GM18502 (cell line): Measurements from ENCODE around the gene PSENEN.
"Not testable (repeated sequence)": the region's sequence is repeated elsewhere in the genome, so short reads cannot be mapped to it uniquely, and the experiment has no call there.

Experiments used
- ATAC-seq: cut with Tn5 transposase; IDR thresholded peaks from one replicate; pipeline ENCODE4 v1.9.1; 2021; ENCODE audit warnings: mild to moderate bottlenecking; ENCODE audit not compliant: unreplicated experiment, poor library complexity

Gene PSENEN

DNA sequence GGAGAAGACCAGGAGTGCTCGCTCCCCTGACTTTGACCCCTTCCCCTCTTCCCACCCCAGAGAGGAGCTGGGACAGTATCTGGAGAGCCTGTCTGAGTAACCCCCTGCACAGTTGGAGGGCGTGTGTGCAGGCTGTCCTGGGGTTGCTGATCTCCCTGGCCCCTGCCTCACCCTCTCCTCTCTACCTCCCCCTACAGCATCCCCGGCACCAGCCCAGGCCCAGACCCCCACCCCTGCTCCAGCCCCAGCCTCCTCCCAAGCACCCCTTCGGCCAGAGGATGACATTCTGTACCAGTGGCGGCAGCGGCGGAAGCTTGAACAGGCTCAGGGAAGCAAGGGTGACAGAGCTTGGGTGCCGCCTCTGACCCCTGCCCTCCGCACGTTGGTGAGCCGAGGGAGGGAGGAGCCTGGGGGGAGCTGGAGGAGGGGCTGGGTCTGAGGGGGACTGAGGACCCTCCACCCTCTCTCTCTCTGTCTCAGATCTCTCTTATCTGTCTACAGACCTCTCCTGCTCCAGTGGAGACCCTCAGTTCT, 21.2 kb downstream of the PSENEN start:
- ATAC-seq = no peak

DNA sequence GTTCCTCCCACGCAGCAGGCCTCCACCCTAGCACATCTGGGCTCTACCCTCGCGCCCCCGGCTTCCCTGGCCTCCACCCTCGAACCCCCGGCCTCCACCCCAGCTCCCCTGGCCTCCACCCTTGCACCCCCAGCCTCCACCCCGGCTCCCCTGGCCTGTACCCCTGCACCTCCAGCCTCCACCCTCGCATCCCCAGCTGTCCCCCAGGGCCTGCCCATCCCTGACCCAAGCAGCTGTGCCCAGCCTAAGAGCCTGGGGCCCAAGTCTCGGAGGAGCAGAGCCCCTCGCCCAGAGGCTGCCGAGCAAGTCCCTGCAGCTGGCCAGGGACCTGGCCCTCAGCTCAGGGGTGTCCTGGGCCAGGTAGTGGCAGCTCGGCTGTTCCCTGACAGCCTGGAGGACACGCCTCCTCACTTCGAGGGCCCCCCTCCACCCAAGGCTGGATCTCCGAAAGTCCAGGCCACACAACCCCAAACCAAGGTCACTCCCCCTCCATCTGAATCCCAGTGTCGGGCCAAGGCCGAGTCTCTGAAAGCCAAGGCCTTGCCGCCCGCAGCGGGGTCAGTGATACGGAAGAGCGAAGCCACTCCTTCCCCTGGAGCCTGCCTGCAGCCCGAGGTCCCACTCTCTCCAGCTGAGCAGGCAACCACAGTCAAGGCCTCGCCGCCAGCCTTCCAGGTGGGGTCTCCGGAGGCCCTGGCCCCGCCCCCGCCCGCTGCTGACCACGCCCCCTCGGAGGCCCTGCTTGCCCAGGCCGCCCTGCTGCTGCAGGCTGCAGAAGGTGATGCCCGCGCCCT, 22.0 kb downstream of the PSENEN start:
- no peak for ATAC-seq

DNA sequence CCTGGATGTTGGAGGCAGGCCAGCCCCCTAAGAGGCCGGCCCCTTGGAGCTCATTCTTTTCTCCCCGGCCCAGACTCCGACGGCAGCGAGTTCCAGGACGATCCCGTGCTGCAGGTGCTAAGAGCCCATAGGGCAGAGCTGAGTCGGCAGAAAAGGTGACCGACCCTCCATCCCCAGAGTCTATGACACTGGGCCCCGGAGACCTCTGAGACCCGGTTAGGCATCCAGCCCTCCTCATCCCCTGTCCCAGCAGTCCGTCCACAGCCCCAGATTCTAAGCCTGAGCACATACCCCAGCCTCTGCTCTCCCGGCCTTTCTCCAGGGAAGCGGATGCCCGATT, 22.6 kb downstream of the PSENEN start:
- no peak for ATAC-seq

DNA sequence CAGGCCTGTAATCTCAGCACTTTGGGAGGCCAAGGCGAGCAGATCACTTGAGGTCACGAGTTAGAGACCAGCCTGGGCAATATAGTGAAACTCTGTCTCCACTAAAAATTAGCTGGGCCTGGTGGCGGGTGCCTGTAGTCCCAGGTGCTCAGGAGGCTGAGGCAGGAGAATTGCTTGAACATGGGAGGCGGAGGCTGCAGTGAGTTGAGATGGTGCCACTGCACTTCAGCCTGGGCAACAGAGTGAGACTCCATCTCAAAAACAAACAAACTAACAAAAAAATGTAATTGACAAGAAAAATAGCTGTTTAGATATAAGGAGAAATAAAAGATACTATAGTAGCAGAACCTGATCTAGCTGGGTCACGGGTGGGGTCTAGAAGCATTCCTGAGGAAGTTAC, 26.9 kb downstream of the PSENEN start:
- not testable (repeated sequence) for ATAC-seq

DNA sequence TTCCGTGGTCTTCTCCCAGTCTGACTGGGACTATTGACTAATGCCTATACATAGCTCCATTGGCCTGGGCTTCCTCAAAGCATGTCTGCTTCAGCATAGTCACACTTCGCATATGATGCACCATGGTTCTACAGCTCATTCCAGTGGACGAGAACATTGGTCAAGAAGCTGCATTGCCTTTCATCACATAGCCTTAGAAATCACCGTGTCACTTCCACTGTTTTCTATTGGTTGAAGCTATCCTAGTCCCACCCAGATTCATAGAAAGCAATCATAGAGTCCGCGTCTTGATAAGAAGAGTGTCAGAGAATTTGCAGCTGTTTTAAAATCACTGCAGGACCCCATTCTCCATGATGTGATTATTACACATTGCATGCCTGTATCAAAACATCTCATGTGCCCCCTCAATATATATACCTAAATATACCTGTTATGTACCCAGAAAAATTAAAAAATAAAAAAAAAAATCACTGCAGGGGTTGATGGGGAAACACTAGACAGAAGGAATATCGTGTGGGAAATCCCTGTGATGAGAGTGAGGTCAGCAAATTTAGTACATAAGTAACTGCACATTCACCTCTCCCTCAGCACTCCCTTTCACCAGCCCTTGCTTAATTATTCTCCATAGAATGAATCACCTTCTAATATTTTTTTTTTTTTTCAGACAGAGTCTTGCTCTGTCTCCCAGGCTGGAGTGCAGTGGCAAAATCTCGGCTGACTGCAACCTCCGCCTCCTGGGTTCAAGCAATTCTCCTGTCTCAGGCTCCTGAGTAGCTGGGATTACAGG, 27.8 kb downstream of the PSENEN start:
- no peak for ATAC-seq

DNA sequence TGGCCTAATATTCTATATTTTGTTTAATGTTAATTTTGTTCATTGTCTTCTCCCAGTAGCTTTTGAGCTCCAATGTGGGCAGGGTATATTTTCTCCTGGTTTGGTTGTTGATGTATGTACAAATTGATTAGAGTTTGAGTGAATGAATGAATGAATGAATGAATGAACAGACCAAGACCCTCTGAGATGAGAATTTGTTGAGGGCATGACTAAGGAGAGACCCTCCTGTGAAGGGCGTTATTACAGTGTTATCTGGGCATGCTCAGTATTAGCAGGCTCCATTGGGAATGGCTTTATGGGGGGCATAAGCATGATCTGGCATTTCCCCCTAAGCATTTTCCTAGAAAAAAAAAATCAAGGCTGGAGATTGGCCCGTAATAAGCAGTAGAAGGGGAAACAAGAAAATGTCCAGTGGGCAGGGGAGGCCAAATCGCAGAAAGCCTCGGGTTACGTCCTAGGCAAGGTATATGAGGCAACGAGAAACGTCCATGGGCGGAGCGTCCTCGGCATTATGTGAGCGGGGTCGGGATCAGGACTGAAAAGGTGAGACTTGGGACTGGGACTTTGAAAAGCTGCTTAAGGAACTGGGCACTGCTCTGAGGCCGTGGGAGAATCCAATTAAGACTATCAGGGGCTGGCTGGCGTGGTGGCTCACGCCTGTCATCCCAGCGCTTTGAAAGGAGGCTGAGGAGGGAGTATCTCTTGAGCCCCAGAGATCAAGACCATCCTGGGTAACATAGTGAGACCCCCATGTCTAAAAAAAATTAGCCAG, 29.0 kb downstream of the PSENEN start:
- no peak for ATAC-seq

DNA sequence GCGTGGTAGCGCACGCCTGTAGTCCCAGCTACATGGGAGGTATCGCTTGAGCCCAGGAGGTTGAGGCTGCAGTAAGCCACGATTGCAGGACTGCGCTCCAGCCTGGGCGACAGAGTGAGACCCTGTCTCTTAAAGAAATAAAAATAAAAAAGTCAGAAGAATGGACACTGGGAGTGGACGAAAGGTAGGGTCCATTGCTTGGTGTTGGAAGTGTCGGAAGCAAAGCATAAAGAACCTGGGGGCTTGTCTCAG, 29.5 kb downstream of the PSENEN start:
- no peak for ATAC-seq

DNA sequence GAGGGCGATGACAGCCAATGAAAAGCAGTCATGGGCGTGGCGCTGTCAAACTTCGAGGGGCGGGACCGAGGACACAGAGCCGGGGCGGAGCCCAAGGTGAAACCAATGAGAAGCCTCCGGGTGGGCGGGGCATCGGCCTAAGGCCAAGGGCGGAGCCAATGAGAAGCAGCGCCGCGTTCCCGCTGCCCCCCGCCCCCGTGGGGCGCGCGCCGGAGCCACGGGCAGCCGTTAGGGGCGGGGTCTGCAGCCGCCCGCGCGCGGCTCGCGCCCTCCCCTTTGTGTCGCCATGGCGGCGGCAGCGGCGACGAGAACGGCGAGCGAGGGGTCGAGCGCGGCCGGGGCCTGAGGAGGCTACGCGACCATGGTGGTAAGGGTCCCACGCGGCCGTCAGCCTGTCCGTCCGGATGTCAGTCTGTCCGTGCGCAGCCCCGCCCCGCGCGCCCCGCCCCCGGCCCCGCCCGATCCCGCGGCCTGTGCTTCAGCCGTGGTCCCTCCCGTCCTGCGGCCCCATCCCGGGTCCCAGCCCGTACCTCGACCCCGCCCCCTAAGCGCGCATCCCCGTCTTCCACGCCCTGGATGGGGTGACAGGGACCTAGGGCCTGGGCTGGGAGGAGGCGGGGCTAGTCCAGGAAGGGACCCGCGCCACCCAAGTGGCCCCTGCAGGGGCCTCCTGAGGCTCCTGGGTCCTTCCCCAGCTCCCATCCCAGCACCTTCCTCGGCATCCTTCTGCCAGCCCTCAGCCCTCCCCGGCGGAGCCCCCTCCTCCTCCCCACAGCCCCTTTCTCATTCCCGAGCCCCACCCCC, 30.0 kb downstream of the PSENEN start, which contains the start of gene ARHGAP33:
Gene ARHGAP33 (plus strand): TSS at position 267 of the 804 bp plus-strand sequence. CDS start 95 bp downstream, at position 362.
- ATAC-seq = peak; percentile 93

DNA sequence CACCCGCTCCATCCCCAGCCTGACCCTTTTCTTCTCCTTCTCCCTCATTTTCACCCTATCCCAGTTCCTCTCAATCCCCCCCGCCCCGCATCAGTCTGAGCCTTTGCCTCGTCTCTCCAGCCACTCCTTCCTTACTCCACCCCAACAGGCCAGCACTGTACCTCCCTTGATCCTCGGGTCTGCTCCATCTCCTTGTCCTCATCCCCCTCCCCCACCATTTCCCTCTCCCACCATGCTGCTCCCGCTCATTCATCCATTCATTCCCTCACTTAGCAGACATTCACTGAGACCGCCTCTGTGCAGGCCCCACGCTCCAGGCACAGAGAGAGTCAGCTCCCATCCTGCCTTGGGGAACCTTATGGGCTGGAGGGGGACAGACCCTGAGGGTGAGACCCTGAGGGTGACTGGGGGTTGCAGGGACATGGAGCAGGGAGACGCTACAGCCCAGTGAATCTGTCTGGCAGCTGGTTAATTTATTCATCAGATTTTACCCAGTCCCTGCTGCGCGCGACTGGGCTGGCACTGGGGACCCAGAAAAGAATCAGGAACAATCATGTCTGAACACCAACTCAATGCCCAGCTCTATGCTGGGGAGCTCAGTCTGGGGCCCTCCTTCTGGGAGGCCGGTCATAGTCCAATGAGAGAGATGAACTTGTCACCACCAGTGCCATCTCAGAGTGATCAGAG, 30.8 kb downstream of the PSENEN start:
- no peak for ATAC-seq

DNA sequence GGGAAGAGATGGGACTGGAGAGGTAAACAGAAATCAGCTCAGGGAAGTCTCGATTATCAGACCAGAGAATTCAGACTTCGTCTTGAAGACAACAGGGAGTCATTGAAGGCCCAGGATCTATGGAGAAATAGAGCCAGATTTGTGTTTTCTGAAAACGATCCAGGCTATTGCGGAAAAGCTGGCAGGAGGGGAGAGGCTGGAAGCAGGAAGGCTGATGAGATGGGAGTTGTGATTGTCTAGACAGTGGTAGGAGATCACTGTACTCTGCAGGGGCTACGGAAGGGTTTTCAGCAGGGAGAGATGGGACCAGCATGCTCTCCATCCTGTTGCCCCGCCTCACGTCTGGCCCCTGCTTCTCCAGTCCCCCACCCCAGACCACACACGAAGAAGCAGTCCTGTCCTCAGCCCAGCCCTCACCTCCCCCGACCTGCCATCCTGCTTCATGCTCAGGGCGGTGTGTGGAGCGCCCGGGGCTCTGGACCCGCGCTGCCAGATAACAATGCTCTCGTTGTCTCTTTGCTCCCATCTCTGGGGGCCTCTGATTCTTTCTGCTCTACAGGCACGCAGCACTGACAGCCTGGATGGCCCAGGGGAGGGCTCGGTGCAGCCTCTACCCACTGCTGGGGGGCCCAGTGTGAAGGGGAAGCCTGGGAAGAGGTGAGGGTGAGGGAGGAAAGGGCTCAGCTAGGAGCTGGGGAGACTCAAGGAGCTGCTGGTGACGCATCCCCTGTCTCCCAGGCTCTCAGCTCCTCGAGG, 31.8 kb downstream of the PSENEN start:
- ATAC-seq = no peak

DNA sequence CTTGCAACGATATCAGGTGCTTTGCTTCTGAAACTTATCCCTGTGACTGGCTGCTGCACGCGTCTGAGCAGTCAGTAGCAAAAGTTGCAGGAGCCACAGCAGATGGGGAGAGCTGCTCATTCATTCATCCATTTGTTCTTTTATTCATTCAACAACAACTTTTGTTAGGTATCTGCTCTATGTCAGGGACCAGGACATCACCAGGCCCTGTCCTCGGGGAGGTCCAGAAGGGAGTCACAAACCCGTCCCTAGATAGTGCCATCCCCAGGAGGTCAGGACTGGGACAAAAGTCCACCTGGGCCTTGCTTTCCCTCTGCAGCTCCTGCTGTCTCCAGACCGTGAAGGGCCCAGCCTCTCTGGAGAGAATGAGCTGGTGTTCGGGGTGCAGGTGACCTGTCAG, 32.5 kb downstream of the PSENEN start:
- ATAC-seq = no peak

DNA sequence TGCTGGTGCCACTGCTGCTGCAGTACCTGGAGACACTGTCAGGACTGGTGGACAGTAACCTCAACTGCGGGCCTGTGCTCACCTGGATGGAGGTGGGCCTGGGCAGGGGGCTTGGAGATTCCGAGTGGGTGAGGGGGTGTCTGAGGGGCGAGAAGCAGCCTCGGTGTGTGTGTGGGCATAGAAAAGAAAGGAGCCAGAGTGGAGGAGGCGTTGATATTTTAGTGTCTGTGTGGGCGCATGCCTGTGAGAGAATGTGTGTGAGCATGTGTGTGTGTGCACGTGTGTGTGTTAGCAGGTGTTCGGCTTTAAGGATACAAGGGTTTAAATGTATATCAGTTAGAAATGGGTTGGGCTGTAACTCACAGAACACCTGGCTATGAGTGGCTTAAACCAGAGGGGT, 33.6 kb downstream of the PSENEN start:
- no peak for ATAC-seq

DNA sequence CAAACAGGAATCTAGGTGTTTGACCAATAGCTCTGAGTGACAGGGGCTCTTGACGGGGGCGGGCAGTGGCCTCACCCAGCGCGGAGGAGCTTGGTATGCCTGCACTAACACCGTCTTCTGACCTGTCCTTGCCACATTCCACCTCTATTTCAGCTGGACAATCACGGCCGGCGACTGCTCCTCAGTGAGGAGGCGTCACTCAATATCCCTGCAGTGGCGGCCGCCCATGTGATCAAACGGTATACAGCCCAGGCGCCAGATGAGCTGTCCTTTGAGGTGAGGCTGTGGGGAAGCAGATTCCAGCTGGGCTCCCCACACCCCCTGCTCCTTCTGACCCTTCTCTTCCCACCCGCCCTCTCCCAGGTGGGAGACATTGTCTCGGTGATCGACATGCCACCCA, 34.6 kb downstream of the PSENEN start:
- ATAC-seq = no peak

DNA sequence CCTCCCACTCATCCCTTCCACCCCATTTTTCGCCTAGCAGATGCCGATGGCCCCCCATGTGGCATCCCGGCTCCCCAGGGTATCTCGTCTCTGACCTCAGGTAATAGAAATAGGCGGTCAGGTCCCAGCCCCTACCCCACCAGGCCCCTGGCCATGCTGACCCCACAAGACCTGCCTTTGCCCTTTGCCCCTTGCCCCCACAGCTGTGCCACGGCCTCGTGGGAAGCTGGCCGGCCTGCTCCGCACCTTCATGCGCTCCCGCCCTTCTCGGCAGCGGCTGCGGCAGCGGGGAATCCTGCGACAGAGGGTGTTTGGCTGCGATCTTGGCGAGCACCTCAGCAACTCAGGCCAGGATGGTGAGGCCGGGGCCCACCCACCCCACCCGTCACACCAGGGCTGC, 35.3 kb downstream of the PSENEN start:
- no peak for ATAC-seq

DNA sequence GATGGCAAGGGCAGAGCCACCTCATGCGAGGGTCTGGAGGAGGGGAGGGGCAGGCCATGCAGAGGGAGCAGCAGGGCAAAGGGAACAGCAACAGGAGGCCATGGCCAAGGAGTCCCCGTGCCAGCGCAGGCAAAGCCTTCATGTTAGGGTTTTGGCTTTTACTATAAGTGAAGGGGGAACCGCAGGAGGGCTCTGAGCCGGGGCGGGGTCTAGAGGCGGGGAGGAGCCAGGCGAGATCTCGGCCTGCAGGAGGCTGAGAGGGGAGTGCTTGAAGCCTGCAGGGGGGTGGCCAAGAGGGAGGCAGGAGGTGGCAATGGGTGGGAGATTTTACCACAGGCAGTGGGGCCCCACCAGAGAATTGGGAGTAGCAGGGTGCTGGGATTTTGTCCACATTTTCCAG, 36.2 kb downstream of the PSENEN start:
- ATAC-seq = no peak

DNA sequence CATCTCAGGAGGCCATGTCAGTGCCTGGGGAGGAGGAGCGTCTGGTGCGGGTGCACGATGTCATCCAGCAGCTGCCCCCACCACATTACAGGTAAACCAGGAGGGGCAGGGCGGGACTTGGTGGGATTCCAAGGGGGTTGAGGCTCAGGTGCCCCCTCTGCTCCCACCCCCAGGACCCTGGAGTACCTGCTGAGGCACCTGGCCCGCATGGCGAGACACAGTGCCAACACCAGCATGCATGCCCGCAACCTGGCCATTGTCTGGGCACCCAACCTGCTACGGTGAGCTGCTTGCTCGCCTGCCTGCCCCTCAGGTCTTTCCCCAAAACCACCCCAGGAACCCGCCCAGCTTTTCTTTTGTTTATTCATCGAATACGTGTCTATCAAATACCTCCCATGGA, 37.1 kb downstream of the PSENEN start:
- no peak for ATAC-seq

DNA sequence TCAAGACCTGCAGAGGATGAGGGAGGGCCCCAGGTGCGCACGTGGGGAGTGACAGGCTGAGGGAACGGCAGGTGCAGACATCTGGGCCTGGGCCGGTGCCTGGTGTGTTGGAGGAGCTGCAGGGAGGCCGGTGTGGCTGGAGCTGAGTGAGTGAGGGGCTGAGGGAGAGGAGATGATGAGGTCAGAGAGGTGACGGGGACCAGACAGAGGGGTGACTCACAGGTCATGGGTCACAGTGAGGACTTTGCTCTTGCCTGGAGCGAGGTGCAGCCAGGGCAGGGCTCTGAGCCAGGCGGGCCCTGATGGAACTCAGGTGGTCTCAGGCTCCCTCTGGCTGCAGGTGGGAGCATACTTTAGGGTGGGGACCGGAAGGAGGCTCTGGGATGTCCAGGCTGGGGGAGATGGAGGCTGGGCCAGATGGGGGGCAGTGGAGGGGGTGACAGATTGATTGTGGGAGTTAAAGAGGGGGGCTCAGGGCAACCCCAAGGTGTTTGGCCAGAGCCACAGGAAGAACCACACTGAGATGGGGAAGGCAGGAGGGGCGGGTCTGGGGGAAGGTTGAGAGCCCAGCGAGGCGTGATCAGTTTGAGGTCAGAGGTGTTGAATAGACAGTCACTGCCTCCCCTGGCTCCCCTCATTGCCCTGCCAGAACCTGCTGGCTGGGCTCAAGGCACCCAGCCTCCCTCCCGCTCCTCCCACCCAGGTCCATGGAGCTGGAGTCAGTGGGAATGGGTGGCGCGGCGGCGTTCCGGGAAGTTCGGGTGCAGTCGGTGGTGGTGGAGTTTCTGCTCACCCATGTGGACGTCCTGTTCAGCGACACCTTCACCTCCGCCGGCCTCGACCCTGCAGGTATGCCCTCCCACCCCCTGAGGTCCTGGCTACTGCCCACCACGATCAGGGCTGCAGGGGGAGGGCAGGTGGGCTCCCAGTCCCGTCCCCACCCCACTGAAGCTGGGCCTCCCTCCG, 38.3 kb downstream of the PSENEN start:
- no peak for ATAC-seq
